CD14-positive monocyte (primary cell): ENCODE data around the gene SECISBP2L. TPM values are rescaled to one million over a fixed set of nuclear protein-coding genes. Genes with fewer than 3 reads are reported as not detected.

Source experiments
- DNase-seq, 3 donors: peaks; one replicate each; pipeline ENCODE4 v3.0.0-alpha.2; 2011 to 2022
- H2AFZ ChIP-seq: 2 replicates; pipeline ENCODE4 v1.6.0; 2012; ENCODE audit warnings: mild to moderate bottlenecking, low read depth, low read length, inconsistent platforms; ENCODE audit not compliant: insufficient read depth, poor library complexity, severe bottlenecking
- H3K27ac ChIP-seq, 2 donors: 1 replicate in 1 of 2; 2 replicates in 1 of 2; pipeline ENCODE4 v1.5.1; 2012 to 2013; ENCODE audit warnings: low read length in 2 of 2, control low read depth in 1 of 2, inconsistent platforms in 1 of 2, low read depth in 1 of 2, mild to moderate bottlenecking in 1 of 2
- H3K27me3 ChIP-seq, 2 donors: one replicate each; pipeline versions ENCODE4 v1.6.0 to v1.6.1; 2011 to 2013; ENCODE audit warnings: low read length in 2 of 2; ENCODE audit not compliant: control insufficient read depth in 2 of 2, insufficient read depth in 2 of 2
- H3K36me3 ChIP-seq, 2 donors: replicated peaks in 1 of 2; 1 replicate in 1 of 2; 2 replicates in 1 of 2; pipeline versions ENCODE4 v1.5.1 to v1.6.1; 2012 to 2013; ENCODE audit warnings: low read length in 2 of 2, control low read depth in 1 of 2, inconsistent platforms in 1 of 2, mild to moderate bottlenecking in 1 of 2; ENCODE audit not compliant: insufficient read depth in 2 of 2, control insufficient read depth in 1 of 2
- H3K4me1 ChIP-seq, 2 donors: 1 replicate in 1 of 2; 2 replicates in 1 of 2; pipeline versions ENCODE4 v1.5.1 to v1.6.1; 2012 to 2013; ENCODE audit warnings: low read length in 2 of 2, control low read depth in 1 of 2, inconsistent platforms in 1 of 2, mild to moderate bottlenecking in 1 of 2, moderate library complexity in 1 of 2; ENCODE audit not compliant: insufficient read depth in 2 of 2, control insufficient read depth in 1 of 2
- H3K4me2 ChIP-seq: replicated peaks from 2 replicates; pipeline ENCODE3; 2012; ENCODE audit warnings: low read length, moderate library complexity, mild to moderate bottlenecking; ENCODE audit not compliant: poor library complexity, severe bottlenecking; ENCODE audit errors: extremely low read depth
- H3K4me3 ChIP-seq, 3 experiments: fragments of 200-600 bp in 1 of 3; sonication (generic) in 1 of 3; replicated peaks in 1 of 3; 1 replicate in 2 of 3; 2 replicates in 1 of 3; pipeline ENCODE4 v1.5.1; 2011 to 2013; ENCODE audit warnings: low read length in 3 of 3, mild to moderate bottlenecking in 3 of 3, control low read depth in 2 of 3, low read depth in 2 of 3, inconsistent platforms in 1 of 3, moderate library complexity in 1 of 3
- H3K79me2 ChIP-seq: 2 replicates; pipeline ENCODE4 v1.6.0; 2012; ENCODE audit warnings: mild to moderate bottlenecking, control low read depth, inconsistent platforms, low read length, moderate library complexity; ENCODE audit not compliant: insufficient read depth
- H3K9ac ChIP-seq: 2 replicates; pipeline ENCODE4 v1.6.0; 2017; ENCODE audit warnings: low read length, mild to moderate bottlenecking; ENCODE audit not compliant: insufficient read depth, poor library complexity, severe bottlenecking
- H3K9me3 ChIP-seq, 2 donors: replicated peaks in 1 of 2; 1 replicate in 1 of 2; 2 replicates in 1 of 2; pipeline versions ENCODE4 v1.5.1 to v1.6.1; 2012 to 2013; ENCODE audit warnings: low read length in 2 of 2, control low read depth in 1 of 2; ENCODE audit not compliant: control insufficient read depth in 1 of 2, insufficient read depth in 1 of 2
- H4K20me1 ChIP-seq: 2 replicates; pipeline ENCODE4 v1.6.0; 2012; ENCODE audit warnings: mild to moderate bottlenecking, low read length, control low read depth, moderate library complexity; ENCODE audit not compliant: insufficient read depth
- H3K27ac Mint-ChIP-seq, 7 donors: one replicate each; pipeline ENCODE4 v1.8.0; 2020; ENCODE audit warnings: mild to moderate bottlenecking in 7 of 7, mixed read lengths in 7 of 7, moderate library complexity in 6 of 7, inconsistent platforms in 2 of 7
- H3K27me3 Mint-ChIP-seq, 3 donors: one replicate each; pipeline ENCODE4 v1.8.0; 2021 to 2022; ENCODE audit warnings: low read depth in 3 of 3, mild to moderate bottlenecking in 3 of 3, mixed read lengths in 3 of 3, moderate library complexity in 3 of 3, inconsistent platforms in 1 of 3
- H3K36me3 Mint-ChIP-seq, 2 donors: one replicate each; pipeline ENCODE4 v1.8.0; 2020; ENCODE audit warnings: mixed read lengths in 2 of 2, inconsistent platforms in 1 of 2, mild to moderate bottlenecking in 1 of 2
- H3K4me1 Mint-ChIP-seq: one replicate; pipeline ENCODE4 v1.8.0; 2020; ENCODE audit warnings: mild to moderate bottlenecking, mixed read lengths
- H3K4me3 Mint-ChIP-seq, 2 donors: one replicate each; pipeline ENCODE4 v1.8.0; 2020; ENCODE audit warnings: mild to moderate bottlenecking in 2 of 2, mixed read lengths in 2 of 2, moderate library complexity in 1 of 2
- H3K9me3 Mint-ChIP-seq, 7 donors: one replicate each; pipeline ENCODE4 v1.8.0; 2020 to 2022; ENCODE audit warnings: mixed read lengths in 7 of 7, mild to moderate bottlenecking in 6 of 7, moderate library complexity in 6 of 7, inconsistent platforms in 2 of 7
- CTCF ChIP-seq: fragments of 200-600 bp; IDR thresholded peaks from one replicate; pipeline ENCODE4 v1.8.0; 2022; ENCODE audit warnings: antibody characterized with exemption, mild to moderate bottlenecking
- WGBS: methylation state at CpG from one replicate; pipeline ENCODE4 v1.1.5; 2013; ENCODE audit warnings: missing lambda C conversion rate; ENCODE audit not compliant: insufficient coverage; 5-methylcytosine and 5-hydroxymethylcytosine counted together
- intact Hi-C, 2 donors: fragments of 100-400 bp; cut with micrococcal nuclease; formaldehyde crosslinking; loops; one replicate each; pipeline versions ENCODE4 v1.15.0 to v1.15.1; 2023
- polyA plus RNA-seq, 3 donors: library from polyadenylated mRNA; depleted of rRNA in 1 of 3; unstranded in 2 of 3; stranded (reverse) in 1 of 3; fragments of 300-500 nt in 2 of 3; fragments of >200 nt in 1 of 3; fragmentation: Illumina TruSeq in 2 of 3; gene quantifications; 1 replicate in 2 of 3; 2 replicates in 1 of 3; pipeline ENCODE4 v1.2.3, GENCODE V29; 2012 to 2021

SECISBP2L gene
- polyA plus RNA-seq, 3 donors = 5.0 to 19.8 (median 9.5) TPM

- 95% methylated on average over 13 of the region's 13 CpGs for WGBS
- DNase-seq = no peak
- H3K4me1 ChIP-seq = peaks cover 22 to 30% of the 10 kb centered on the region in 2 donors
- Mint-ChIP-seq H3K4me3 (no peak overlapping the region), H3K9me3 (peaks cover 0 to 1% (median 0%) of the 10 kb centered on the region in 7 donors), H3K27me3 (peaks cover 0 to 3% (median 0%) of the 10 kb centered on the region in 3 donors), H3K27ac (no peak overlapping the region), H3K4me1 (peaks cover 6% of the 10 kb centered on the region), H3K36me3 (no peaks in the 10 kb centered on the region)
- H3K9me3 ChIP-seq = no peaks in the 10 kb centered on the region
- no peaks in the 10 kb centered on the region for H3K79me2 ChIP-seq
- no peak for TF ChIP-seq CTCF
- H3K9ac ChIP-seq = no peak overlapping the region
- no peak overlapping the region for H2AFZ ChIP-seq
- H3K36me3 ChIP-seq = no peaks in the 10 kb centered on the region
- peak overlapping the region in 1 of 3 experiments; percentile 57 for H3K4me3 ChIP-seq
- peak overlapping the region; percentile 69 for H3K4me2 ChIP-seq
- intact Hi-C loops = no loop called here
- no peaks in the 10 kb centered on the region for H4K20me1 ChIP-seq
- no peaks in the 10 kb centered on the region for H3K27me3 ChIP-seq
- H3K27ac ChIP-seq = no peak overlapping the region
Observed at GRCh38 chr15:49062900-49063299, 16.7 kb upstream of the SECISBP2L start.

DNA sequence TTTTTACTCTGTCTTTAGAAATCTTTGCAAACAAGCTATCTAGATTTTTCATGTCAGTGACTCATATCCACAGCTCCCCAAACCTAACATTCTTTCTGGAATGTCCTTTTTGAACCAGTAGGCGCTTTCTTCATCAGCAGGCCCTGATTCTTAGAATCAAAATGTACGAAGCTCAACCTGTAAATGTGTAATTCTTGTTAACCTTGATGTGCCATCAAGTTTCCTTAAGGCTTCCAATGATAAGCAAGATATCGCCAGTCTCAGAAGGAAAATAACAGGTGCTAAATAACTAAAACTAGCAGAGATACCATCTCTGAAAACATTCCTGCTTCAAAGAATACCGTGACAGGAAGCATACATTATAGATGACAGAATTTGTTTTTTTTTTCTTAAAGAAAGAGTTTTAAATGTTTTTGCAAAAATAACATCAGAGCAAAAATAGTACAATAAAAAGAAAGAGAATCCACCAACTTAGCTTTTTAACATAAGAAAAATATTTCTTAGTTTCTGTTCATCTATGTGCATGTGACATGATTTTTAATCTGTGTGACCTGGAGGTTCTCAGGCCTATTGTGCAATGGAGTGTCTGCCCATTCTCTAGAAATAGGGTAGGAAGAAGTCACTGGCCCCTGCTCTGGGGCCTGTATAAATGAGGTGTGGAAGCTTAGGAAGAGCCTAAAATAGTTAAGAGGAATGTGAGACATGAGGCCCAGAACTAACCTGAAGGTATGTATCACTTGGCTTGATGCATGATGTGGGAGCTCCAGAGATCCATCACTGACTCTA, 14.7 kb upstream of the SECISBP2L start:
- Mint-ChIP-seq H3K4me3 (no peak overlapping the region), H3K4me1 (peaks cover 6% of the 10 kb centered on the region), H3K36me3 (no peaks in the 10 kb centered on the region), H3K27me3 (peaks cover 0 to 1% (median 0%) of the 10 kb centered on the region in 3 donors), H3K27ac (no peak overlapping the region), H3K9me3 (peaks cover 0 to 1% (median 0%) of the 10 kb centered on the region in 7 donors)
- no peak for TF ChIP-seq CTCF
- WGBS = no CpG with 5 or more reads among the region's 4 CpGs
- H3K4me2 ChIP-seq = no peak overlapping the region
- no peak overlapping the region for H3K27ac ChIP-seq
- H3K79me2 ChIP-seq = no peaks in the 10 kb centered on the region
- H3K9ac ChIP-seq = no peak overlapping the region
- H3K4me1 ChIP-seq = peaks cover 22 to 30% of the 10 kb centered on the region in 2 donors
- H3K4me3 ChIP-seq = no peak overlapping the region
- no peak for DNase-seq
- no peaks in the 10 kb centered on the region for H4K20me1 ChIP-seq
- intact Hi-C loops = no loop called here
- H3K36me3 ChIP-seq = no peaks in the 10 kb centered on the region
- no peaks in the 10 kb centered on the region for H3K27me3 ChIP-seq
- no peaks in the 10 kb centered on the region for H3K9me3 ChIP-seq
- H2AFZ ChIP-seq = no peak overlapping the region
